HL-60 (cell line): ENCODE measurements around the gene TENT4B.

Experiments used
- DNase-seq, 2 experiments: peaks; one replicate each; pipeline ENCODE4 v3.0.0-alpha.2; 2010 to 2020; ENCODE audit warnings: low read depth in 1 of 2, low spot score in 1 of 2
- H3K27ac ChIP-seq: fragments of 250-450 bp; sonication (Bioruptor Pico); replicated peaks from 2 replicates; pipeline ENCODE4 v1.5.1; 2020; ENCODE audit warnings: mild to moderate bottlenecking, moderate library complexity
- H3K27me3 ChIP-seq: fragments of 250-450 bp; sonication (Bioruptor Pico); 2 replicates; pipeline ENCODE4 v1.5.1; 2021; ENCODE audit warnings: mild to moderate bottlenecking, moderate library complexity; ENCODE audit not compliant: insufficient read depth, poor library complexity, severe bottlenecking
- H3K4me3 ChIP-seq: replicated peaks from 2 replicates; pipeline ENCODE4 v1.5.1; 2011; ENCODE audit warnings: mild to moderate bottlenecking, control low read depth, low read length; ENCODE audit not compliant: insufficient read depth
- CTCF ChIP-seq: IDR thresholded peaks from one replicate; pipeline ENCODE4 v1.5.1; 2011; ENCODE audit warnings: low read length, control low read depth, inconsistent platforms; ENCODE audit not compliant: insufficient read depth
- GABPA ChIP-seq: IDR thresholded peaks from 2 replicates; pipeline ENCODE4 v1.6.1; 2012; ENCODE audit warnings: low read depth
- POLR2AphosphoS5 ChIP-seq: IDR thresholded peaks from 2 replicates; pipeline ENCODE4 v1.6.1; 2012; ENCODE audit warnings: low read depth
- SPI1 ChIP-seq: IDR thresholded peaks from 2 replicates; pipeline ENCODE4 v1.6.1; 2012; ENCODE audit warnings: low read depth, mild to moderate bottlenecking, borderline replicate concordance
- TF ChIP-seq, protein P1 (sequence below): IDR thresholded peaks from 2 replicates; pipeline ENCODE4 v1.6.1; 2012; ENCODE audit warnings: low read depth; ENCODE audit not compliant: insufficient replicate concordance

TENT4B gene

GRCh38 chr16:50224286-50224685 is 71.2 kb downstream of the TENT4B start:
- H3K27ac ChIP-seq: no peak overlapping the region
- no peak overlapping the region for H3K4me3 ChIP-seq
- TF ChIP-seq GABPA: no peak
- TF ChIP-seq, protein P1, sequence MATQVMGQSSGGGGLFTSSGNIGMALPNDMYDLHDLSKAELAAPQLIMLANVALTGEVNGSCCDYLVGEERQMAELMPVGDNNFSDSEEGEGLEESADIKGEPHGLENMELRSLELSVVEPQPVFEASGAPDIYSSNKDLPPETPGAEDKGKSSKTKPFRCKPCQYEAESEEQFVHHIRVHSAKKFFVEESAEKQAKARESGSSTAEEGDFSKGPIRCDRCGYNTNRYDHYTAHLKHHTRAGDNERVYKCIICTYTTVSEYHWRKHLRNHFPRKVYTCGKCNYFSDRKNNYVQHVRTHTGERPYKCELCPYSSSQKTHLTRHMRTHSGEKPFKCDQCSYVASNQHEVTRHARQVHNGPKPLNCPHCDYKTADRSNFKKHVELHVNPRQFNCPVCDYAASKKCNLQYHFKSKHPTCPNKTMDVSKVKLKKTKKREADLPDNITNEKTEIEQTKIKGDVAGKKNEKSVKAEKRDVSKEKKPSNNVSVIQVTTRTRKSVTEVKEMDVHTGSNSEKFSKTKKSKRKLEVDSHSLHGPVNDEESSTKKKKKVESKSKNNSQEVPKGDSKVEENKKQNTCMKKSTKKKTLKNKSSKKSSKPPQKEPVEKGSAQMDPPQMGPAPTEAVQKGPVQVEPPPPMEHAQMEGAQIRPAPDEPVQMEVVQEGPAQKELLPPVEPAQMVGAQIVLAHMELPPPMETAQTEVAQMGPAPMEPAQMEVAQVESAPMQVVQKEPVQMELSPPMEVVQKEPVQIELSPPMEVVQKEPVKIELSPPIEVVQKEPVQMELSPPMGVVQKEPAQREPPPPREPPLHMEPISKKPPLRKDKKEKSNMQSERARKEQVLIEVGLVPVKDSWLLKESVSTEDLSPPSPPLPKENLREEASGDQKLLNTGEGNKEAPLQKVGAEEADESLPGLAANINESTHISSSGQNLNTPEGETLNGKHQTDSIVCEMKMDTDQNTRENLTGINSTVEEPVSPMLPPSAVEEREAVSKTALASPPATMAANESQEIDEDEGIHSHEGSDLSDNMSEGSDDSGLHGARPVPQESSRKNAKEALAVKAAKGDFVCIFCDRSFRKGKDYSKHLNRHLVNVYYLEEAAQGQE: no peak
- no peak for TF ChIP-seq CTCF
- no peak for TF ChIP-seq POLR2AphosphoS5
- no peak for TF ChIP-seq SPI1
- DNase-seq: no peak
- H3K27me3 ChIP-seq: no peaks in the 10 kb centered on the region

DNA sequence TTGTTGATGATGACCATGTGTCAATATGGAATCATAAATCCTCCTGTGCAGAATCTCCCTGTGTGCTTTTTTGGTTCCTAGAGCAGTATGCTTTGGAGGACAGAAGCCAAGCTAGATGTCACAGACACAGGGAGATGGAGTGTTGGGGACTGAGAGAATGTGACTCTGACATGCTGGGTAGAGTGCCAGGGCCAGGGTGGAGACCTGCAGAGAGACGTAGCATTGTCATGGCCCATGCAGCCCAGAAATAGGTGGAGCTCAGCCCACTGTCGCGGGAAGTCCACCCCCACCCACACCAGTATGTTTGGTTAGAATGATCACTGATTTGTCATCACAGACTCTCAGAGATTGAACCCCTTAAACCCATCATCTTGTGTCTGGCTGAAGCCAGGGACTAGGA is 74.0 kb downstream of the TENT4B start:
- DNase-seq: no peak
- Histone ChIP-seq H3K27ac (no peak overlapping the region), H3K27me3 (no peaks in the 10 kb centered on the region), H3K4me3 (no peak overlapping the region)
- TF ChIP-seq POLR2AphosphoS5 (no peak), SPI1 (no peak), GABPA (no peak), CTCF (no peak)
- TF ChIP-seq, protein P1: no peak

DNA sequence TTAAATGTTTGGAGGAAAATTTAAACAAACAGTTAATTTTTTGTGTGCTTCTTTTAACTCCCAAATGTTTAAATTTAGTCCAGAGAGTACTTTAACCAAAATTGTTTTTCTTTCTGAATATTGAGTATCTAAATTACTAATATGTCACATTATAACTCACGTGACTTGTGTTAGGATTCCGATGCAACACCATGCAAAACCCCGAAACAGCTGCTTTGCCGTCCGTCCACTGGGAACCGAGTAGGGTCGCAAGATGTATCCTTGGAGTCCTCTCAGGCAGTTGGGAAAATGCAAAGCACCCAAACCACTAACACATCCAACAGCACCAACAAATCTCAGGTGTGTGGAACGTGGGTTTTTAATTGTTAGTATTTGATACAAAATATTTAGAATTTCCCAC is 74.6 kb downstream of the TENT4B start:
- Histone ChIP-seq H3K27ac (no peak overlapping the region), H3K27me3 (no peaks in the 10 kb centered on the region), H3K4me3 (no peak overlapping the region)
- no peak for DNase-seq
- no peak for TF ChIP-seq SPI1
- TF ChIP-seq, protein P1: no peak
- no peak for TF ChIP-seq POLR2AphosphoS5
- no peak for TF ChIP-seq CTCF
- TF ChIP-seq GABPA: no peak
